IMR-90 (cell line): ENCODE results near the gene MAPRE2.

Experiments
- CEBPB ChIP-seq: IDR thresholded peaks from 2 replicates; pipeline ENCODE4 v1.6.1; 2012; ENCODE audit warnings: low read depth, low read length, improper control_type of control experiment
- CTCF ChIP-seq: conservative IDR thresholded peaks from 2 replicates; pipeline ENCODE4 v1.5.1; 2012; ENCODE audit warnings: mild to moderate bottlenecking, low read depth, low read length, improper control_type of control experiment
- FOS ChIP-seq: fragments of 150-350 bp; IDR thresholded peaks from 2 replicates; pipeline ENCODE4 v1.6.1; 2016; ENCODE audit warnings: low read depth, low read length
- MAZ ChIP-seq: IDR thresholded peaks from 2 replicates; pipeline ENCODE4 v1.6.1; 2012; ENCODE audit warnings: low read depth, mild to moderate bottlenecking, low read length, improper control_type of control experiment, moderate library complexity, borderline replicate concordance
- MXI1 ChIP-seq: IDR thresholded peaks from 2 replicates; pipeline ENCODE4 v1.6.1; 2012; ENCODE audit warnings: low read depth, mild to moderate bottlenecking, low read length, moderate library complexity, borderline replicate concordance
- POLR2A ChIP-seq: IDR thresholded peaks from 2 replicates; pipeline ENCODE4 v1.6.1; 2012; ENCODE audit warnings: mild to moderate bottlenecking, low read depth, low read length
- RFX5 ChIP-seq: IDR thresholded peaks from 2 replicates; pipeline ENCODE4 v1.8.0; 2012; ENCODE audit warnings: low read depth, mild to moderate bottlenecking, low read length, moderate library complexity
- SMC3 ChIP-seq: fragments of 150-350 bp; IDR thresholded peaks from 2 replicates; pipeline ENCODE4 v1.6.1; 2016; ENCODE audit warnings: low read depth, mild to moderate bottlenecking, antibody characterized with exemption, low read length, moderate library complexity

GRCh38 chr18:35032113-35032512 is 9.1 kb upstream of the MAPRE2 start:
- TF ChIP-seq POLR2A = no peak
- no peak for TF ChIP-seq CTCF
- TF ChIP-seq CEBPB = no peak
- no peak for TF ChIP-seq MXI1
- no peak for TF ChIP-seq FOS
- no peak for TF ChIP-seq RFX5
- no peak for TF ChIP-seq SMC3
- no peak for TF ChIP-seq MAZ
